NCI-H1694 treated with DMSO at 0.1 percent for 48 hours (cell line): ENCODE measurements around the gene PFN1.
"Not testable (repeated sequence)": the region's sequence is repeated elsewhere in the genome, so short reads cannot be mapped to it uniquely, and the experiment has no call there.

ENCODE experiments used
- DNase-seq: peaks from one replicate; lab custom pipeline; 2025; lab: John Stamatoyannopoulos, UW

PFN1 gene

GRCh38 chr17:4921320-4921719, 27.0 kb downstream of the PFN1 start:
- DNase-seq = no peak

- DNase-seq = no peak
Measured at GRCh38 chr17:4920351-4921048, 27.8 kb downstream of the PFN1 start.

GRCh38 chr17:4919511-4920047, 28.8 kb downstream of the PFN1 start:
- DNase-seq = no peak

DNA sequence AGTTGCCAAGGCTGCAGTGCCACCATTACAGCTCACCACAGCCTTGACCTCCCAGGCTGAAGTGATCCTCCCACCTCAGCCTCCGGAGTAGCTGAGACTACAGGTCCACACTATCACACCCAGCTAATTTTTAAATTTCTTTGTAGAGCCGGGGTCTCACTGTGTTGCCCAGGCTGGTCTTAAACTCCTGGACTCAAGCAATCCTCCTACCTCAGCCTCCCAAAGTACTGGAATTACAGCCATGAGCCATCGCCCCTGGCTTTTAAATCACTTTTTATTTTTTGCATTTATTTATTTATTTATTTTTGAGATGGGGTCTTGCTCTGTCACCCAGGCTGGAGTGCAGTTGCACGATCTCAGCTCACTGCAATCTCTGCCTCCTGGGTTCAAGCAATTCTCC, 33.8 kb downstream of the PFN1 start:
- DNase-seq = not testable (repeated sequence)

DNA sequence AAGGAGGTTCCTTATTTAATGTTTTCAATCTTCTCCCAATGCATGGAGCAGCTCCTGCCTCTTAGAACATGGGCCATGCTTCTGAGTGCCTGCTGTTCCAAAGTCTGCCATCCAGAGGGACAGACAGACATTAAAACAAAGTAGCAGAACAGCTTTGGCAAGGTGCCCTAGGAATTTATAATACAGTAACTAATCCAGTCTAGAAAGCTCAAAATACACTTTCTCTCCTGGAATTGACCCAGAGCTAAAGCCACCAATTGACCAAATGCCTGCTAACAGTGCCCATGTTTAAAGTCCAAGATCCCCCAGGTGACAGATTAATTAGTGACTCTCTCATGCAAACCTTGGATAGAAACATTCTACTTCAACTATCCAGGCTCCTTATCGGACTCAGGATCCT, 34.3 kb downstream of the PFN1 start:
- no peak for DNase-seq

DNA sequence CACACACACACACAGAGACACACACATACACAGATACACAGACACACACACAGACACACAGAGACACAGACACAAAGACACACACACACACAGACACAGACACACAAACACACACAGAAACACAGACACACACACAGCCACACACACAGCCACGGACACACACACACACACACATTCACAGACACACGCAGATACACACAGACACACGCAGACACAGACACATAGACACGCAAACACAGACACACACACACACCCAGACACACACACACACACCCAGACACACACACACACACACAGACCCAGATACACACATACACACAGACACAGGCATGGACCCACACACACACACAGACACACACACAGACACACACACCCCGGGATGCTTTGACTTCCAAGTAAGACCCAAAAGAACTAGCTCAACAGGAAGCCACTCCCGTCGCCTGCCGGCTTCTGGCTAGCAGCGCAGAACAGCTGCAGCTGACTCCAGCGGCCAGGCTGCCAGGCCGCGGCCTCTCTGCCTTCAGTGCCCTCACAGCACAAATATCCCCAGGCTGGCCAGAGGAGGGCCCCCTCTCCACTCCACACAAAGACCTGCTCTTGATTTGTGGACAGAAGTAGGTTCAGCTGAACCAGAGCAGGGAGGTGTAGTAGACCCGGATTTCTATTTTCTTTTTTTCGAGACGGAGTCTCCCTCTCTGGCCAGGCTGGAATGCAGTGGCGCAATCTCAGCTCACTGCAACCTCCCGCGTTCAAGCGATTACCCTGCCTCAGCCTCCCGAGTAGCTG, 39.4 kb downstream of the PFN1 start:
- peak; percentile 65 for DNase-seq

GRCh38 chr17:4908301-4908700, 40.0 kb downstream of the PFN1 start:
- DNase-seq = no peak

DNA sequence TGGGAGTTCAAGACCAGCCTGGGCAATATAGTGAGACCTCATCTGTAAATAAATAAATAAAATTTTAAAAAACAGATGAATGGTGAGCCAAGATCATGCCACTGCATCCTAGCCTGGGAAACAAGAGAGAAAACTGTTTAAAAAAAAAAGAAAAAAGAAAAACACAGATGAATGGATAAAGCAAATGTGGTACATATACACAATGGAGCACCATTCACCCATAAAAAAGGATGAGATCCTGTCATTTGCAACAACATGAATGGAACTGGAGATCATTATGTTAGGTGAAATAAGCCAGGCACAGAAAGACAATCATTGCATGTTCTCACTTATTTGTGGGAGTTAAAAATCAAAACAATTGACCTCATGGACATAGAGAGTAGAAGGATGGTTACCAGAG, 41.7 kb downstream of the PFN1 start:
- DNase-seq = not testable (repeated sequence)

- DNase-seq = peak; percentile 69
Measured at GRCh38 chr17:4903051-4903818, 45.1 kb downstream of the PFN1 start, which contains the start of gene CHRNE. Gene CHRNE, minus strand, starts transcription at chr17:4903098. Its CDS starts 35 bp downstream, at chr17:4903063.

- DNase-seq = no peak
Measured at GRCh38 chr17:4902540-4902939, 45.8 kb downstream of the PFN1 start.

- no peak for DNase-seq
Measured at GRCh38 chr17:4901648-4902344, 46.5 kb downstream of the PFN1 start.

GRCh38 chr17:4901108-4901647, 47.2 kb downstream of the PFN1 start:
- DNase-seq = no peak

- DNase-seq = no peak
Measured at GRCh38 chr17:4900231-4901107, 47.9 kb downstream of the PFN1 start.

DNA sequence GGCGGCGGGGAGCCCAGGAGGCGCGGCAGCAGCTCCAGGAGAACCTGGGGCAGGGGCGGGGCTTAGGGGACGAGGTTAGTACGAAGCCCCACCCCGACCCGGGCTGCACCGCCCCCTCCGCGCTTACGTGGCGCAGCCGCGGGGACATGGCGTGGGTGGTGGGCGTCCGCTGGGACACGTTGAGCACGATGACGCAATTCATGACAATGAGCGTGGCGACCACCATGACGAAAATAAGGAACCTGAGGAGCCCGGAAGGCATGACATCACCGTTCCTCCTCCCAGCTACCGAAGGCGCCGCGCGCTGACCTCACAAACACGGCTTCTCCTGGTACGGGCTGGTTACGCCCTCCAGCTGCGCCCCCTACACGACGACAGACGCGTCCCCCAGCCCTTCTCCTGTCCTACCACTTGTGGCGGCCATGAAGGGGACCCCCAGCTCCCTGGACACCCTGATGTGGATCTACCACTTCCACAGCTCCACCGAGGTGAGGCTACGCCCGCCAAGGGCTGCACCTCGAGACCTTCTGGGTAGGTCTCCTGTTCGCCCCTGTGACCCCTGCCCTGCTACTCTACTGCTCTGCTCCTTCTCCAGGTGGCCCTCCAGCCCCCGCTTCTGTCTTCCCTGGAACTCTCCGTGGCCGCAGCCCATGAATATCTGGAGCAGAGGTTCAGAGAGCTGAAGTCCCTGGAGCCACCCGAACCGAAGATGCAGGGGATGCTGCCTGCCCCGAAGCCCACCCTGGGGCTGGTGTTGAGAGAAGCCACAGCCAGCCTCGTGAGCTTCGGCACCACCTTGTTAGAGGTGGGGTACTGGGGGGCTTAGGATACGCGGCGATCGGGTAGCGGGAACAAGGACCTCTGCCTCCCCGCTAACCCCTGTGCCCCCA, 48.7 kb downstream of the PFN1 start, which contains the start of gene C17orf107:
Gene C17orf107 (plus strand): TSS at position 196 of the 890 bp plus-strand sequence. CDS start 227 bp downstream, at position 423.
- no peak for DNase-seq

DNA sequence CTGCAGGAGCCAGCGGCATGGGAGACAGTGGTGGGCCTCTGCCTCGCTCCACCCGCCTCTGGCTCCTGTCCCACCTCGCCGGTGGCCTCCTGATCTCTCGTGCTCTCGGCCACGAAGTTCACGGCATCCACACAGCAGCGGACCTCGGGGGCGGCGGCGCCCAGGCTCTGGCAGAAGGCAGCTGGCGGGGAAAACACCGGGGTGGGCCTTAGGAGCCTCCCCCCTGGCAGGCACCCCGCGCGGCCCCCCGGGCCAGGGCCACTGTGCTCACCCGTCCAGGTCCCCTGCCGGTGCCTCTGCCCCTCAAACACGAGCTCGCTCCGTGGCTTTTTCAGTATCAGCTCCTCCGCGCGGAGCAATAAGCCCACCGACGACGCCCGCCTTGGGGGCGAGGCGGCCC, 49.4 kb downstream of the PFN1 start:
- DNase-seq = no peak

DNA sequence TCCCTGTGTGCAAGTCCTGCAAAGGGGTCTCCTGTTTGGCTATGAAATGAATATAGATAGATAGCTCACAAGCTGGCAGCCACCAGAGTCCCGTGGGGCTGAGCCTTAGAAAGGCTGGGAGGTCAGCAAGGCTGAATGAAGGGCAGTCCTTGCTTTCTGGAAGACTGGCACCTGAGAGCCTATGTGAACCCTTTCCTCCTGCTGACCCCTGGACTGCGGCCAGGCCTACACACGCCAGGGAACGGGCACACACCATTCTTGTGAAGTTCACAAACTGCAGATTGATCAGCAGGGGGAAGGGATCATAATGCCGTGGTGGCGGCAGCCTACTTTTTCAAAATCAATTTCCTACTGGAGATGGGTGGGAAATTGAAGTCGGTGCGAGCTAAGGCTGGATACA, 50.0 kb downstream of the PFN1 start:
- no peak for DNase-seq

- DNase-seq = no peak
Measured at GRCh38 chr17:4897785-4898184, 50.5 kb downstream of the PFN1 start.

- DNase-seq = no peak
Measured at GRCh38 chr17:4897198-4897687, 51.1 kb downstream of the PFN1 start.
